Lung (tissue), 12 donors: ENCODE results near the gene TGFB2. TPM values are rescaled to one million over a fixed set of nuclear protein-coding genes. Genes with fewer than 3 reads are reported as not detected.

Experiments used
- ATAC-seq: fragments of 200-7000 bp; cut with Tn5 transposase; one replicate; pipeline ENCODE4 v1.9.1; 2020; ENCODE audit warnings: moderate number of reproducible peaks; ENCODE audit not compliant: insufficient read depth, low FRiP score
- DNase-seq, 3 donors: peaks; one replicate each; pipeline ENCODE4 v3.0.0-alpha.2; 2013 to 2017
- H3K27ac ChIP-seq, 2 donors: one replicate each; pipeline ENCODE4 v1.5.1; 2013; ENCODE audit warnings: mild to moderate bottlenecking in 2 of 2, moderate library complexity in 2 of 2, control low read depth in 1 of 2, inconsistent platforms in 1 of 2, low read depth in 1 of 2, low read length in 1 of 2
- H3K27me3 ChIP-seq, 3 donors: one replicate each; pipeline ENCODE4 v1.5.1; 2013; ENCODE audit warnings: low read length in 2 of 3; ENCODE audit not compliant: control insufficient read depth in 3 of 3, insufficient read depth in 3 of 3
- H3K36me3 ChIP-seq, 4 donors: one replicate each; pipeline ENCODE4 v1.5.1; 2013; ENCODE audit warnings: low read length in 4 of 4, mild to moderate bottlenecking in 1 of 4, moderate library complexity in 1 of 4; ENCODE audit not compliant: control insufficient read depth in 4 of 4, insufficient read depth in 4 of 4
- H3K4me1 ChIP-seq, 5 donors: one replicate each; pipeline ENCODE4 v1.5.1; 2013; ENCODE audit warnings: low read length in 5 of 5, mild to moderate bottlenecking in 2 of 5, moderate library complexity in 1 of 5; ENCODE audit not compliant: control insufficient read depth in 5 of 5, insufficient read depth in 5 of 5
- H3K4me3 ChIP-seq: one replicate; pipeline ENCODE4 v1.5.1; 2013; ENCODE audit warnings: mild to moderate bottlenecking, control low read depth, moderate library complexity
- H3K9ac ChIP-seq, 2 donors: one replicate each; pipeline ENCODE4 v1.5.1; 2013; ENCODE audit warnings: low read length in 2 of 2, control low read depth in 1 of 2; ENCODE audit not compliant: insufficient read depth in 1 of 2
- H3K9me3 ChIP-seq, 4 donors: one replicate each; pipeline ENCODE4 v1.5.1; 2013; ENCODE audit warnings: low read length in 3 of 4, mild to moderate bottlenecking in 1 of 4, moderate library complexity in 1 of 4; ENCODE audit not compliant: control insufficient read depth in 4 of 4, insufficient read depth in 3 of 4
- CTCF ChIP-seq: IDR thresholded peaks from 2 replicates; pipeline ENCODE4 v1.5.1; 2012; ENCODE audit warnings: mild to moderate bottlenecking; ENCODE audit errors: control extremely low read depth, extremely low read depth
- WGBS, 2 donors: extraction: QIAGEN DNeasy Blood & Tissue Kit; methylation state at CpG; one replicate each; pipeline ENCODE4 v1.1.7; 2013; 5-methylcytosine and 5-hydroxymethylcytosine counted together
- polyA plus RNA-seq, 2 donors: library from polyadenylated mRNA; stranded (reverse); fragments of 200-250 nt; gene quantifications; one replicate each; pipeline ENCODE4 v1.2.1, GENCODE V29; 2013
- total RNA-seq, 2 donors: library from RNA; depleted of rRNA in 1 of 2; stranded (reverse); fragments of >200 nt in 1 of 2; gene quantifications; one replicate each; pipeline ENCODE4 v1.2.1, GENCODE V29; 2014 to 2021
- donor health status: control.
- donor health status: control.
- donor health status: Bipolar disorder and iron deficiency.
- donor health status: healthy.
- donor health status: DM: yes; HTN: yes; CAD: no.

Gene TGFB2
- total and polyA plus RNA-seq, 4 donors = 1.9 to 53.7 (median 3.8) TPM

- no peaks in the 10 kb centered on the region for H3K9me3 ChIP-seq
- peaks cover 7 to 25% (median 14%) of the 10 kb centered on the region in 5 donors for H3K4me1 ChIP-seq
- no peak for TF ChIP-seq CTCF
- 59 to 66% methylated on average over 2 of the region's 2 CpGs for WGBS, 2 donors
- H3K27ac ChIP-seq = no peak overlapping the region
- DNase-seq (no peak), ATAC-seq (no peak)
- H3K36me3 ChIP-seq = no peaks in the 10 kb centered on the region
- no peak overlapping the region for H3K9ac ChIP-seq
- H3K27me3 ChIP-seq = no peaks in the 10 kb centered on the region
- H3K4me3 ChIP-seq = no peak overlapping the region
Observed at GRCh38 chr1:218462587-218462986, 117.5 kb downstream of the TGFB2 start.

- H3K9me3 ChIP-seq = no peaks in the 10 kb centered on the region
- peak in 1 of 3 donors; percentile 38 for DNase-seq
- H3K4me3 ChIP-seq = no peak overlapping the region
- no peak for TF ChIP-seq CTCF
- H3K27ac ChIP-seq = peak overlapping the region; percentile 30 to 70
- peaks cover 7 to 27% (median 14%) of the 10 kb centered on the region in 5 donors for H3K4me1 ChIP-seq
- WGBS, 2 donors = 72 to 73% methylated on average over 14 of the region's 14 CpGs
- ATAC-seq = peak; percentile 47
- H3K9ac ChIP-seq = no peak overlapping the region
- H3K27me3 ChIP-seq = no peaks in the 10 kb centered on the region
- H3K36me3 ChIP-seq = no peaks in the 10 kb centered on the region
Observed at GRCh38 chr1:218463194-218464156, 118.3 kb downstream of the TGFB2 start.

GRCh38 chr1:218464871-218465270, 119.7 kb downstream of the TGFB2 start:
- Histone ChIP-seq H3K4me1 (peaks cover 3 to 22% (median 11%) of the 10 kb centered on the region in 5 donors), H3K36me3 (no peaks in the 10 kb centered on the region), H3K4me3 (no peak overlapping the region), H3K9me3 (no peaks in the 10 kb centered on the region), H3K27me3 (no peaks in the 10 kb centered on the region), H3K27ac (no peak overlapping the region), H3K9ac (no peak overlapping the region)
- DNase-seq (no peak), ATAC-seq (no peak)
- 90 to 95% methylated on average over 2 of the region's 2 CpGs for WGBS, 2 donors
- TF ChIP-seq CTCF = no peak
